Choroid plexus epithelial cell (primary cell): ENCODE results near the gene GSTA3.
"Not testable (repeated sequence)": the region's sequence is repeated elsewhere in the genome, so short reads cannot be mapped to it uniquely, and the experiment has no call there.

Experiments
- DNase-seq: peaks from one replicate; pipeline ENCODE4 v3.0.0-alpha.2; 2010; ENCODE audit warnings: low read depth
- H3K4me3 ChIP-seq: 2 replicates; pipeline ENCODE4 v1.5.1; 2011; ENCODE audit warnings: low read depth, mild to moderate bottlenecking, control low read depth, low read length, moderate library complexity
- TF ChIP-seq, protein P1 (sequence below): conservative IDR thresholded peaks from 2 replicates; pipeline ENCODE4 v1.5.1; 2011; ENCODE audit warnings: low read depth, mild to moderate bottlenecking, control low read depth, inconsistent platforms, low read length, moderate library complexity

The GSTA3 gene

DNA sequence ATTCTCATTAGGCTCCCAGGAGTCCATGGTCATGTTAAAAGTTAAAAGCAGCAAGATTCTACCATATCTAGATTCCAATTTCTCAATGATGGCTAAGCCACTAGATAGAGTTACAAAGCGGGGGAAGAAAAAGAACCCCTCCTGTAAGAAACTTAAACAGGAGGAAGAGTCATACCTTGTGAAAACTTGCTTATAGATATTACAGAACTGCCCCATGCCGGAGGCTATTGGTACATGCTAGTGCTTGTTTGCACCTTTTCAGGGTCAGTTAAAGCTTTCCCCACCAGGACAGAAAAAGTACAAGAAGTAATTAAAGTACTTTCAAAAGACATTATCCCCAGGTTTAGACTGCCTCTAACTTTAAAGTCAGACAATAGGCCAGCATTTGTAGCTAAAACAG lies 15.5 kb upstream of the GSTA3 start:
- no peak for DNase-seq
- TF ChIP-seq, protein P1, sequence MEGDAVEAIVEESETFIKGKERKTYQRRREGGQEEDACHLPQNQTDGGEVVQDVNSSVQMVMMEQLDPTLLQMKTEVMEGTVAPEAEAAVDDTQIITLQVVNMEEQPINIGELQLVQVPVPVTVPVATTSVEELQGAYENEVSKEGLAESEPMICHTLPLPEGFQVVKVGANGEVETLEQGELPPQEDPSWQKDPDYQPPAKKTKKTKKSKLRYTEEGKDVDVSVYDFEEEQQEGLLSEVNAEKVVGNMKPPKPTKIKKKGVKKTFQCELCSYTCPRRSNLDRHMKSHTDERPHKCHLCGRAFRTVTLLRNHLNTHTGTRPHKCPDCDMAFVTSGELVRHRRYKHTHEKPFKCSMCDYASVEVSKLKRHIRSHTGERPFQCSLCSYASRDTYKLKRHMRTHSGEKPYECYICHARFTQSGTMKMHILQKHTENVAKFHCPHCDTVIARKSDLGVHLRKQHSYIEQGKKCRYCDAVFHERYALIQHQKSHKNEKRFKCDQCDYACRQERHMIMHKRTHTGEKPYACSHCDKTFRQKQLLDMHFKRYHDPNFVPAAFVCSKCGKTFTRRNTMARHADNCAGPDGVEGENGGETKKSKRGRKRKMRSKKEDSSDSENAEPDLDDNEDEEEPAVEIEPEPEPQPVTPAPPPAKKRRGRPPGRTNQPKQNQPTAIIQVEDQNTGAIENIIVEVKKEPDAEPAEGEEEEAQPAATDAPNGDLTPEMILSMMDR: no peak
- H3K4me3 ChIP-seq: no peak overlapping the region

DNA sequence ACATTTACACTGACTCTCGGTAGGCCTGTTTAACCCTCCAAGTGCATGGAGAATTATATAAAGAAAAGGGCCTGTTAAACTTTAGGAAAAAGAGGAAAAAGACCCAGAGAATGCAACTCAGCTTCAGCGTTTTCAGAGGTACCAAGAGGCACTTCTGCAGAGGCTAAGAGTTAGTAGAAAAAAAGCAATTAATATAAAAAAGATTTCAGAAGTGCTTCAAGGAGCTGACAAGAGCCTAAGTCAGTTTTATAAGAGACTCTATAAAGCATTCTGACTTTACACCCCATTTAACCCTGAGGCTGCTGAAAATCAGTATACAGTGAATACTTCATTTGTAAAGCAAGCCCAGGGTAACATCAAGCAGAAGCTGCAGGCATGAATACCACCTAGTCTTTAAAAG lies 14.2 kb upstream of the GSTA3 start:
- not testable (repeated sequence) for DNase-seq, H3K4me3 ChIP-seq

DNA sequence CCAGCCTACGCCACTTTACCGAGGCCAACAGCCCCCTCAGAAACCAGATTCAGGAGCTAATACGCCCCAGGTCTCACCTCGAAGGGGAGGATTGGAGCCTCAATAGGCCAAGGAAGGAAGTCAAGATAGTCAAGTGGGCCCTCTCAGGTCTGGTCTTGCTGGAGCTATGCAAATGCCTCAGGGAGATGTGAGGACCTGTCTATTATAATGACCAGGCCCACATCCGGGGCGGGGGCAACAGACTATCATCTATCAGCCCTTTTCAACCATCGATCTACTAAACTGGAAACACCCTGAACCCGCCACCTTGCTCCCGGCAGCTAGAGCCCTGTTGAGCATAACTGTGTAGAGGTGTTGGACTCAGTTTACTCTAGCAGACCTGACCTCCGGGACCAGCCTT lies 12.7 kb upstream of the GSTA3 start:
- TF ChIP-seq, protein P1: no peak
- H3K4me3 ChIP-seq: no peak overlapping the region

DNA sequence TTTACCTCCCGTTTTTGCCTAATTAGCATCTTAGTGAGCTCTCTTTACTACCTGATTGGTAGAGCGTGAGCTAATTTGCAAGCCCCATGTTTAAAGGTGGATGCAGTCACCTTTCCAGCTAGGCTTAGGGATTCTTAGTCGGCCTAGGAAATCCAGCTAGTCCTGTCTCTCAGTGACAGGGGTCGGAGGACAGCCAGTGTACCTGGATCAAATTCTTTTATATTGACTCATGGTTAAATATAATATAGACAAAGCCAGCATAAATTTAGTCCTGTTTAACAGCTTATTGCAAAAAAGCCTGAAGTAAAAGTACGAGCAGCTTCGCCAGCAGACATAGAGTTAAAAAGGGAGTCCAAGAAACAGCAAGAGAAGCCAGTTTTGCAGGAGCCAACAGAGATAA lies 12.2 kb upstream of the GSTA3 start:
- no peak overlapping the region for H3K4me3 ChIP-seq
- TF ChIP-seq, protein P1: no peak
- DNase-seq: no peak

More for the DNA sequence above, 12.7 kb upstream of the GSTA3 start:
- DNase-seq: no peak

DNA sequence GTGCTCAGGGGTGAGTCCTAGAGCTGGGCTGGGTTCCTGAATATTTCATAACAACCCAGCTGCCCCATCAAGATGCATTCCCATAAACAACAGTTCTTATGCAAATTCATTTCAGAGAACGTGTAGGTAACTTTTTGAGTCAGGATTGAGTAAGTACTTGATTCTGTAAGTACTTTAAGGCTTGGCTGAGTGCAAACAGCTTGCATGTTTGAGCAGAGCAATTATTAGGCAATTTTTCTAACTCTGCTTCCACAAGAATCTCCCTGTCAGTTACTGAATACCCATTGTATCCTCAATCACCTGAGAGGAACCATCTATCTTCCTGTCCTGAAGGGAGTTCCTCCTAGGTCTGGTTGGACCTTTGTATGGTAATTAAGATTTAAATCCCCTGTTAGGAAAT lies 10.0 kb upstream of the GSTA3 start:
- peak; percentile 9 for DNase-seq
- H3K4me3 ChIP-seq: not testable (repeated sequence)

DNA sequence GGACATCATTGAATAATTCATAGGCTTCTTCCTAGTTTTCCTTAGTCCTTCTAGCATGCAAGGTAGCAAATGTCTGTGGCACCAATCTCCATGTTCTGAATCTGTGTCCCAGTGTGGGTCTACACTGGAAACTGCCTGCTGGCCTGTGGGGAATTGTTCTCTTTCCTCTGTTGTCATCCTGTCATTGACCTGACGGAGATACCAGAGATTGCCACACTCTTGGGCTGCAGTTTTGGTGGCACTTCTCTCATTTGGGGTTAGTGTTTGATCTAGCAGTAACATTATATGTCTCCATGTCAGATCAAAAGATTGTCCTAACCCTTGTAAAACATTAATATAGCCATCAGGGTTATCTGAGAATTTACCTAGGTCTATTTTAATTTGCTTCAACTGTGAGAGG lies 9.3 kb upstream of the GSTA3 start:
- not testable (repeated sequence) for H3K4me3 ChIP-seq, DNase-seq

DNA sequence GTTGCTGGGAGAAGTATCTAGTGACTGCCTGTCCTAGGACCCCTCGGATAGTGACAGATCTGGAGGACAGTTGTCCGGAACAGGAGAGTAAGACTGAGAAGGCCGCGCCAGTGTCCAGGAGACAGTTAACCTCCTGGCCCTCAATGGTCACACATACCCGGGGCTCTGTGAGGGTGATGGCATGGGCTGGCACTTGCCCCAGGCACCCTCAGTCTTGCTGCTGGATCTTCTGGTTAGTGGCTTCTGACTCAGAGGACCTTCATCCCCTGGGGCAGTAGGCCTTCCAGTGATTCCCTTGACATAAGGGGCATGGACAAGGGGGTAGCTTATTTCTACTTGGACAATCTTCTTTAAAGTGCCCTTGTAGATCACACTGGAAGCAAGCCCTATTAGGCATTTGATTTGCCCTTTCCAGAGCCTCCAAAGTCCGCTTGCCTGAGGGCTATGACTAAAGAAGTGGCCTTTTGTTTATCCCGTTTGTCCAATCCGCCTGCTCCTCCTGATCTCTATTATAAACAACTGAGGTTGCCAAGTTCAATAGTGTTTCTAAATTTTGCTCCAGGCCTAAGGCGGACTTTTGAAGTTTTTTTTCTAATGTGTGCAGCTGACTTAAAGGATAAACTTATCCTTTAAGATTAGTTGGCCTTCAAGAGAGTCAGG lies 8.7 kb upstream of the GSTA3 start:
- DNase-seq: peak; percentile 78
- H3K4me3 ChIP-seq: not testable (repeated sequence)

DNA sequence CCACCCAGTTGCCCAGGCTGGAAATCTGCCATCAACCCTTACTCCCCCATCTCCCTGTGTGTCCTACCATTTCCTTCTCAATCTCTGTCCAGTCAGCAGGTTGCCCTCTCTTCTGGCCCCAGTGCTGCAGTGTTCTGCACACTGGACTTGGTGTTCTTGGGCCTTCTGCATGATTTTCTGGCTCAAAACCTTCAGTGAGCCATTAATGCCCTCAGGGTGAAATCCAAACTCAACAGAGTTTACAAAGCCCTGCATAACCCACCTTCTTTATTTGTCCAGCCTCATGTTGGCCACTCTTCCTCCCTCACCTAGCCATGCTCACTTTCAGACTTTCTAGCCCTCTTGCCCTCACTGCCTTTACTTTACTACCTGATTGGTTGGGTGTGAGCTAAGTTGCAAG lies 5.0 kb upstream of the GSTA3 start:
- no peak for DNase-seq
- TF ChIP-seq, protein P1: no peak
- H3K4me3 ChIP-seq: no peak overlapping the region

DNA sequence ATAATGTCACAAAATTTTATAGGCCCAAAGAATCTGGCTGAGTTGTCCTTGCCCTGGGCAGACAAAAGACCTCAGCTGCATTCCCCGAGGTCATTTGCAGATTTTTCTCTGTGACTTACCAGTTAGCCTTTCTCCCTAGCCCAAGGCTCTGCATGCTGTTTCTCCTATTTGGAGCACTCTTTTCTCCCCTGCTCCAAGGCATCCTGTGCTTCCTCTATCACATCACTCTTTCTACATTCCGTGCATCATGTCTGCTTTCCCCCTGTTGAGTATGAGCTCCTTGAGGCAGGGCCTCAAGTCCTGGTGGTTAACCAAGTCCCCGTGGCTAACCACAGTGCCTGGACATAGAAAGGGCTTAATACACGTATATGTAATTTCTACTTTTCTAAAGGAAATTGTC lies 593 bp upstream of the GSTA3 start:
- TF ChIP-seq, protein P1: no peak
- no peak for DNase-seq
- H3K4me3 ChIP-seq: no peak overlapping the region
